AG09309 (cell line): Measurements from ENCODE around the gene IFNL2.
"Not testable (repeated sequence)": the region's sequence is repeated elsewhere in the genome, so short reads cannot be mapped to it uniquely, and the experiment has no call there.

Experiments
- DNase-seq: peaks from one replicate; pipeline ENCODE4 v3.0.0-alpha.2; 2010; ENCODE audit warnings: low read depth
- H3K4me3 ChIP-seq: 2 replicates; pipeline ENCODE4 v1.5.1; 2011; ENCODE audit warnings: mild to moderate bottlenecking, low read depth, low read length, moderate library complexity; ENCODE audit not compliant: control insufficient read depth
- CTCF ChIP-seq: IDR thresholded peaks from 2 replicates; pipeline ENCODE4 v1.5.1; 2011; ENCODE audit warnings: mild to moderate bottlenecking, low read depth, low read length, inconsistent platforms; ENCODE audit not compliant: insufficient read depth, control insufficient read depth; ENCODE audit errors: missing control alignments

IFNL2 gene

GRCh38 chr19:39306075-39306474 is 37.9 kb downstream of the IFNL2 start:
- TF ChIP-seq CTCF = no peak
- H3K4me3 ChIP-seq = no peak overlapping the region
- DNase-seq = no peak

GRCh38 chr19:39307046-39307821 is 39.0 kb downstream of the IFNL2 start:
- H3K4me3 ChIP-seq = no peak overlapping the region
- no peak for TF ChIP-seq CTCF
- no peak for DNase-seq

- DNase-seq = no peak
These were observed 39.8 kb downstream of the IFNL2 start for GRCh38 chr19:39307822-39308530.

GRCh38 chr19:39308531-39309304 is 40.5 kb downstream of the IFNL2 start:
- no peak for TF ChIP-seq CTCF
- no peak for DNase-seq
- no peak overlapping the region for H3K4me3 ChIP-seq

More at GRCh38 chr19:39307822-39308530, 39.8 kb downstream of the IFNL2 start:
- H3K4me3 ChIP-seq = no peak overlapping the region
- no peak for TF ChIP-seq CTCF

GRCh38 chr19:39309305-39309670 is 41.1 kb downstream of the IFNL2 start:
- not testable (repeated sequence) for H3K4me3 ChIP-seq, DNase-seq

- no peak for TF ChIP-seq CTCF
- no peak overlapping the region for H3K4me3 ChIP-seq
- DNase-seq = no peak
These were observed 42.5 kb downstream of the IFNL2 start for GRCh38 chr19:39310558-39311311.
